Cerebellar nuclear complex (tissue), 1 donor: ENCODE results near the gene PMM2.
"Not testable (repeated sequence)": the region's sequence is repeated elsewhere in the genome, so short reads cannot be mapped to it uniquely, and the experiment has no call there.

Source experiments
- DNase-seq, 2 experiments: peaks; one replicate each; lab custom pipeline; 2025; lab: John Stamatoyannopoulos, UW

Gene PMM2

DNA sequence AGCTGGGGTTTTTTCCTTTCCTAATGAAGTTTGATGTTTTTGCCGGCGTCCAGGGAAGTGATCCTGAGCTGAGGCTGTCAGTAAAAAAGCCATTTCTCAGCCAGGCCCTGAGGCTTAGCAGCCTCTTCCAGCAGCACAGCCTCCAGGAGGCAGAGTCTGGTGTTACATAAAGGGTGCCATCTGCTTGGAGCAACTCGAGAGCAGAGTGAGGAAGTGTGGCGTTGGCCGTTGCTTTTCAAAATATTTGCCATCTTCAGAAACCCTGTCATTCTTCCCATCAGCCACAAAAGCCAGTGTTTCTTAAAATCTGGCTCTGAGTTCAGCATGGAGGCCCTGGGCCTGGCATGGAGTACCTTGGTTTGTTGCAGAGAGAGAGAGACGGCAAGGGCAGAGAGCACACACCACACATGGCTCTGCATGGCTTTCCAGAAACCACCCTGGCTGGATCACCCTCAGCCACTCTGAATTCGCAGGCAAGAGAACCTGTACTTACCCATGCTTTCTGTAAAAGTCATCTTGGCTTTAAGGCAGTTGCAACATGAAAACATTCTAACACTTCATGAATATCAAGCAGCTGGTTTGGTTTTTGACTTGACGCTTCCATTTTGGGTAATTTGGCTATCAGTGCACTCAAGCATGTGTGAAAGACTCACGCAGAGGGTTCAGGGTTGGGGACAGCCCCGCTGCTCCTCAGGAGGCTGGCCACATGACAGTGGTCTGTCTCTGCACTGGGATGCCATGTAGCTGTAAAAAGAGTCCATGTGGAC, 21.0 kb downstream of the PMM2 start:
- DNase-seq, result no peak

DNA sequence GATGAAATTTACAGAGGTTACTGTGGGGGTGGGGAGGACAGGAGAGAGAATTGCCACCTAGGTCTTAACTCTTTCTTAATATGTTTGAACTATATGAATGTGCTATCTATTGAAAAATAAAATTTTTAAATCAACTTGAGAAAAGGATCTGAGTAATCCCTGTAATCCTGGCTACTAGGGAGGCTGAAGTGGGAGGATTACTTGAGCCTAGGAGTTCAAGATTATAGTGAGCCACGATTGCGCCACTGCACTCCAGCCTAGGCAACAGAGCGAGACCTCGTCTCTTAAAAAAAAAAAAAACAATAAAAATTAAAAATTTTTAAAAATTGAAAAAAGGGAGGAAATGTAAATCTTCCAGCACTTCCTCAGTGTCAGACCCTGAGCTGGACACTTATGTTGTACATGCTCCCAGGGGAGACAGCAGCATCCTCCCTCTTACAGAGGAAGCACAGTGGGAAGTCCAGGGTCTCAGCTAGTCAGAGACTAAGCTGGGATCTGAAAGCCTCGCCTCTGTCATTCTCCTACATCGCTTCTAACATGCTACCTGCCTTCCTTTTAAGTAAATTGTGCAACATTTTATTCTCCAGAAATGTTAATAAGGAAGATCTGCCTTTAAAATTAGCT, 21.9 kb downstream of the PMM2 start:
- DNase-seq, result no peak

DNA sequence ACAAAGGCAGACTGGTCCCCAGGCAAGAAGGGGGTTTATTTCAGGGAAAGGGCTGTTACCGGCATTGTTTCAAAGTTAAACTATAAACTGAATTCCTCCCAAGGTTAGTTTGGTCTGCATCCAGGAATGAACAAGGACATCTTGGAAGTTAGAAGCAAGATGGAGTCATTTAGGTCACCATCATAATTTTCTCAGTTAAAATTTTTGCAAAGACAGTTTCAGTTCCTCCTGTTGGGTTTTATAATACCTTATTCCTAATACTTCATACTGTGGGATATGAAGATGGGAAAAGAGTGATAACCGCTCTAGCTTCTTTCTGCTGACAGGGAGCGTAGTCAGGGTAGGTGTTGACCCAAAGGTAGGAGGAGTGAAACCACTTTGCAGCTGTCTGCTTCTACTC, 24.8 kb downstream of the PMM2 start:
- DNase-seq, result no peak

GRCh38 chr16:8826278-8826879, 28.7 kb downstream of the PMM2 start:
- DNase-seq, result no peak

GRCh38 chr16:8828541-8829165, 31.0 kb downstream of the PMM2 start:
- DNase-seq, result no peak

- no peak for DNase-seq
Measured at GRCh38 chr16:8831450-8831849, 33.8 kb downstream of the PMM2 start.

GRCh38 chr16:8831871-8832716, 34.5 kb downstream of the PMM2 start:
- DNase-seq, result no peak

GRCh38 chr16:8832717-8833105, 35.1 kb downstream of the PMM2 start:
- DNase-seq, result no peak

DNA sequence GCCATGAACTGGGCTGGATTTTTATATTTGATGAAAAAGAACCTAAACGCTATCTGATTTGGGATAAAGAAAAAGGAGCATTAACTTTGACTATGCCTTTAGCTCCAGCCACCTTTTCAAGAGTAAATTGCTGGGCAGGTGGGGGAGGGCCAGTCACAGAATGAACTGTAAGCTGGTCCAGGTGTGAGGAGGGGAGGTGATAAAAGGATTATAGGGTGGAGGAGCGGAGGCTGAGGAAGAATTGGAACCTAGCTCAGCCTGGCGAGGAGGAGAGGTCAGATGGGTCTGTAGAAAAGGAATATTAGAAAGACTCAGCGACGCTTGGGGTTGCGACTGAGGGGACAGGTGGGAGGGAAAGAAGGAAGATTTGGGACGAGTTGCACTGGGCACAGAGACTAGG, 39.2 kb downstream of the PMM2 start:
- DNase-seq, result not testable (repeated sequence)

DNA sequence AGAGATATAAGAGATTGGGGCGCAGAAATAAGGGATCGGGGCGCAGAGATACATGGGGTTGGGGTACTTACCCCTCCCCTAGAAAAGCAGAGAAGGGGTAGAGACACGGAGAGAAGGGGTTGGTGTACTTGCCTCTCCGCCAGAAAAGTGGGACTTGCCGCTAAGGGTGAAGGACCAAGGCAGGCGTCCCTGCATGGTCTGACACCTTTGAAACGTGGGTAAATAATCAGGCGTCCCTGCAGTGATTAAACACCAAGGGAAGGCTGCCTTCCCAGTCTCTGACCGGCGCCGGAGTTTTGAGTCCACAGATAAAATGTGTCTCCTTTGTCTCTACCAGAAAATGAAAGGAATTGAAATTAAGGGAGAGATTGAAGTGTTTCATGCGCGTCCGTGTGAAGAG, 40.0 kb downstream of the PMM2 start:
- DNase-seq, result not testable (repeated sequence)

DNA sequence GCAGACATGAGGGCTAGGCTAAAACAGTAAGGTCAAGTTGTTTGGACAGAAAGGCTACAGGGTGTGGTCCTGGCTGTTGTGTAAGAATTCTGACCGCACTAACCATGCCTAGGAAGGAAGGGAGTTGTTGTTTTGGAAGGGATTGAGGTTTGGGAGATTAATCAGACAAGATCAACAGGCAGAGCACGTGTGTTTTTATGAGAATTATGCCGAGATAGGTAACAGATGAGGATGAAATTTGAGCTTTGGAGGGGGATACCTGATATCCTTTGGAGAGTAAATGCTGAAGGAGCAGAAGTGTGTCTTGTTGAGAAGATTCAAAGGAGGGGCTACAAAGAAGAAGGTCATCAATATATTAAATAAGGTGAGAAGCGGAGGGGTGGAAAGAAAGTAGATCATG, 44.4 kb downstream of the PMM2 start:
- DNase-seq, result not testable (repeated sequence)

DNA sequence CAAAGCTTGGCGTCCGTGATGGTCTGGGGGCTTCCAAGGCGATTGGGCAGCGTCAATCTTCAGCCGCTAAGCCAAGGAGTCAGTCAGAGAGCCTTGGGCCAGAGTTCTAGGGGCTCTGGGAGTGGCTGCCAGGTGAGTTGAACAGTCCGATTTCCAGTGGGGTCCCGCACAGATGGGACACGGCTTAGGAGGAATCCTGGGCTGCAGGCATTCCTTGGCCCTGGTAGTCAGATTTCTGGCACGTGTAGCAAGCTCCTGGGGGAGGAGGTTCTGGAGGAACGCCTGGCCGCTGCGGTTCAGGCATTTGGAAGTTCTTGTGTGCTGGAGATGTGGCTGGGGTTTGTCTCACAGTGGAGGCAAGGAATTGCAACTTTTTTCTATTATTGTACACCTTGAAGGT, 45.7 kb downstream of the PMM2 start:
- not testable (repeated sequence) for DNase-seq

DNA sequence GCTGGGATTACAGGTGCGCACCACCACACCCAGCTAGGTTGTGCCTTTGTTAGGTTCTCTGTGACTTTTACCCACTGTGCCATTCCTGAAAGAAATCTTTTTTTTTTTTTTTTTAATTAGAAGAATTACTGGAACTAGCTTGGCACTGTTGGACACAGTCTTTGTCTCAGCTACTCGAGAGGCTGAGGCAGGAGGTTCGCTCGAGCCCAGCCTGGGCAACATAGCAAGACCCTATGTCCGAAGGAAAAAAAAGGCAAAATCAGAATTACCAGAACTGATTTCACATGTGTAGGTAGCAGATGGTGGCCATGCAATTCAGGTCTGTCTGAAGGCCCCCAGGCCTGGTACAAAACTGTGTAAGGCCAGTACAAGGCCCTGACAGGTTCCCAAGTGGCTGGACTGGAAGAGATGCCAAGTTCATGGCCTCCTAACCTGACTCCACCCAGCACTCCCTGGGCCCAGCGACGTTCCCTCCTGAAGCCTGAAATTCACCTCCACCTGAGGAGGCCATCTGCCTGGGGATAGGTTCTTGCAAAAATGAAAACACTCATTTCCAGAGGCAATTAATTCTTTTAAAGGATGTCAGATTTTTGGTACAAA, 48.2 kb downstream of the PMM2 start:
- DNase-seq, result no peak

- no peak for DNase-seq
Measured at GRCh38 chr16:8846401-8846932, 48.8 kb downstream of the PMM2 start.

DNA sequence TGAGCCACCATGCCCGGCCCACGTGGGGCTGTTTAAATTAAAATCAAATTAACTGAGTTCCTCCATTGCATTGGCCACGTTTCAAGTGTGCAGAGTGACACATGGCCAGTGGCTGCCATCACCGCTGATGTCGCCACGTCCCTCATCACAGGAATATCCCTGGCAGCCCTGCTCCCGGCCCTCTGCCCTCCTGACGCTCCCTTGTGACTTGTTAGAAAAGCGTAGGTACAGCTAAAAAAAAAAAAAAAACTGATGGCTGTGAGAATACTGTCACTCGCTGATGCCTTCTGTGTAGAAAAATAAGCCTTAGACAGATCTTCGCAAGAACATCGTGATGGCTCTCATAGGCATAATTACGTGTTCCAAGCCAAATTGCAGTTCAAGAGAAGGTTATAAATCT, 49.5 kb downstream of the PMM2 start:
- no peak for DNase-seq

DNA sequence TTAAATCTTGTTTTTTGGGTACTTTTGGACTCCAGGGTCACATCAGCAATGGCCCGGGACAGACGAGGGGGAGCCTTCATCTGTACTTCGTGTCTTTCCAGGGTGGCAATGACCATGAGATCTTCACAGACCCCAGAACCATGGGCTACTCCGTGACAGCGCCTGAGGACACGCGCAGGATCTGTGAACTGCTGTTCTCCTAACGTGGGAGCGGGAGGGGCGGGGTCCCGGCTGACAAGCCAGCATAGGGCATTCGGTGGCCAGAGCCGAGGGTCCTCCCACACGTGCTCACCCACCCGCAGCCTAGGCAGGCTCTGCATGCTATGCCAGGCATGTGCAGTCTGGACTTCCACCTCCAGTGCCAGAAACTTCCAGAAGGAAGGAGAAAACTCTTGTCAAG, 50.0 kb downstream of the PMM2 start:
- no peak for DNase-seq

DNA sequence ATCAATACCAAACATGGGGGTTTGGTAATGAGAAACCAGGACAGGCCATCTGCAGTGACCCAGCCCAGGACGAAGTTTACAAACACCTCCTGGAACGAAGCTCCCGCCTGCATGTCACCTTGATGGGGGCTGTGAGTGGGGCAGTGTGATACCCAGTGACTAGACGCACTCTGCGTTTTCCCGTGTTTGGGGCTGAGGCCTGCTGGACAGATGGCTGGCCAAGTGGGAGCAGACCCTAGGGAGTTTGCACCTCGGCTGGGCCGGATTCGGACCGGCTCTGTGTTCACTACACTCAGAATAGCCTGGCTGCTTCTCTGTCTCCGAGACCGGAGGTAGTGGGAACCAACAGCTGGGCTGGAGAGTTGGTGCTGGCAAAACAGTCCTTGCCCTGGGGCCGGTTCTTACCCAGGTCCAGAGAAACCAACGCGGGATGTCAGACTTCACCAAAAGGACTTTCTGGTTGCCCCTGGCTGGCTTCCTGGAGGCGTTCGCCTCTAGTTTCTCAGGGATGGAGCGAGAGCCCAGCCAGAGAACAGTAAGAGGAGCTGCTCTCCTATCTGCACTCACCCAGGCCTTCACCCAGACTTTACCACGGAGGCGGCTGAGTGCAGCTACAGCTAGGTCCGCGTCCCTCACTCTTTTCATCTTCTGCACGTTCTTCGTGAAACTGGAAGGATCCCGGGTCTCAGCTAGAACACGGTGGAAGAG, 50.7 kb downstream of the PMM2 start:
- DNase-seq, result no peak

DNA sequence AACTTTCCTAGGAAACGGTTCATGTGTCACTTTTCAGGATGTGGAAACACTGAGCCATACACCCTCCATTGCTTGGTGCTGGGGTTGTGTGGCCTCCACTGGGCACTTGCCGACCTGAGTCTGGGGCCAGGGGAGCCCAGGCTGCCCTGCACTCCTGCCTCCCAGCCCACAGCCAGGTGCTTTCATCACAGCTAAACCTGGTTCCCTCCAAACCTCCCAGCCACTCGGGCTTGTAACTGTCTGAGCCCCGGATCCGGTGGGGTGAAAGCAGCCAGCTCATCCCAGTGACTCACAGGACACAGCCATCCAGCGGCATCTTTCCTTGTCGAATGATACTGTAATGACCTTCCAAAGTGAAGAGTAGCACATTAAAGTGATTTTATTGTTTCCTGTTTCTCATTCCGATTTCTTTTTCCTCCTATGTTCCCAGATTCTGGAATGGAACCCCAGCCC, 51.3 kb downstream of the PMM2 start:
- no peak for DNase-seq

DNA sequence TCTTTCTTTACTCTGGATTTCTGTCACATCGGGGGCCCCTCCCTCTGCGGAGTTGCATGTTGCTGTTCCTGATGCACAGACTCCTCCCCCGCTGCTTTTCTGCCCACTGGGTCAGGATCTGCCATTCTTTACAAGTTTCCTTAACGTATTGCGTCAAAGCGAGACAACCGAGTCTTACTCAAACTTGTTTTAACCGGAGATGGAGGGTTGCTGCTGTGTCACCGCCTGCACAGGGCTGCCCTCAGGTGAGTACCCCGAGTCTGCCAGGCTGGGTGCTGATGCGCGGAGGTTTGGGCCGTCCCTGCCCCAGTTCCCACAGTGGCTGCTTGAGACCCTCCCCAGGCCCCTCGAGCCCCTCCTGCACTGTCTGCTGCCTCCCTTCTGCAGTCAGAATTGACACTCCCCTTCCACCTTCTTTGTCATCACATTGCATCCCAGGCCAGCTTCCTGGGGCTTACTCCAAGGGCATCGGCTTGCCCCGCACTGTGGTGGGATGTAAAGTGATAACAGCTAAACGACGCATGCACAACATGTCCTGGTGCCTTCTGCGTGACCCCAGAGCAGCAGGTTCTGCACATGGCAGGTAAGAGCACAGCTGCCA, 51.9 kb downstream of the PMM2 start:
- DNase-seq, result no peak

DNA sequence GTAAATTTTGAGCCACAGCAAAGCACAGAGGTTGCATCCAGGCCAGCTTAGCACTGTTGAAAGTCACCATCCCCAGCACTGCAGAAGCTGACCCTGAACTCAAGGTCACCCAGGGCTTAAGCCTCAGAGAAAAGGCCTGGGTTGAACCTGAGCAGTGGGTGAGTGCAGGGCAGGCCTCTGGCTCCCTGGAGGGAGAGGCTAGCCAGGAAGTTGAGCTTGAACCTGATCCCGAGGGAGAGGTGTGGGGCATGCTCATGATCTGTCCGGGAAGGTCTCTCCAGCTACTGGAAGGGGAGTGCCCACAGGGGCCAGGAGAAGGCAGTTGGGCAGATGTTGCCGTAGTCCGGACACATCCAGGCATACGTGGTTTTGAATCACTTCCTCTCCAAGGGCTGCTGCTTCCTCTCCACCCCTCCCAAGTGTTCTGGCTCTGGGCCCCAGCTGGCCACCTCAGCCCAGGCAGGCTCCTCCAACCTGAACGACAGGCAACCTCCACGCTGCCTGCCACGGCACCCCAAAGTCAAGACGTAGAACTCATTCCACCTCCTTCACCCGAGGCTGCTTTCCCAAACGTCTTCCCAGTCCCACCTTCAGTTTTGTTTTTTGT, 52.7 kb downstream of the PMM2 start:
- no peak for DNase-seq
